Glomerular visceral epithelial cell (primary cell): ENCODE data around the gene LYRM1.
"Not testable (repeated sequence)": the region's sequence is repeated elsewhere in the genome, so short reads cannot be mapped to it uniquely, and the experiment has no call there.

Experiments used
- DNase-seq: peaks from one replicate; pipeline ENCODE4 v3.0.0-alpha.2; 2016; ENCODE audit errors: extremely low spot score

LYRM1 gene

GRCh38 chr16:20937736-20938135, 37.2 kb downstream of the LYRM1 start:
- no peak for DNase-seq

- DNase-seq: no peak
Observed at GRCh38 chr16:20938426-20938825, 37.9 kb downstream of the LYRM1 start.

GRCh38 chr16:20939611-20940010, 39.0 kb downstream of the LYRM1 start:
- no peak for DNase-seq

GRCh38 chr16:20940871-20941635, 40.5 kb downstream of the LYRM1 start:
- no peak for DNase-seq

- no peak for DNase-seq
Observed at GRCh38 chr16:20941636-20941926, 41.0 kb downstream of the LYRM1 start.

GRCh38 chr16:20942256-20942655, 41.7 kb downstream of the LYRM1 start:
- DNase-seq: no peak

- peak; percentile 8 for DNase-seq
Observed at GRCh38 chr16:20944861-20945574, 44.4 kb downstream of the LYRM1 start.

GRCh38 chr16:20945575-20945875, 45.0 kb downstream of the LYRM1 start:
- DNase-seq: not testable (repeated sequence)

- DNase-seq: no peak
Observed at GRCh38 chr16:20946015-20946629, 45.6 kb downstream of the LYRM1 start.

GRCh38 chr16:20948444-20948843, 47.9 kb downstream of the LYRM1 start:
- DNase-seq: no peak

- DNase-seq: no peak
Observed at GRCh38 chr16:20949660-20950059, 49.1 kb downstream of the LYRM1 start.

- DNase-seq: no peak
Observed at GRCh38 chr16:20950294-20950693, 49.7 kb downstream of the LYRM1 start.

- DNase-seq: no peak
Observed at GRCh38 chr16:20952139-20952920, 51.8 kb downstream of the LYRM1 start.

GRCh38 chr16:20954574-20954973, 54.0 kb downstream of the LYRM1 start:
- DNase-seq: no peak

GRCh38 chr16:20956319-20956718, 55.7 kb downstream of the LYRM1 start:
- no peak for DNase-seq

- DNase-seq: no peak
Observed at GRCh38 chr16:20957153-20957552, 56.6 kb downstream of the LYRM1 start.

- no peak for DNase-seq
Observed at GRCh38 chr16:20960899-20961298, 60.3 kb downstream of the LYRM1 start.

GRCh38 chr16:20968765-20969164, 68.2 kb downstream of the LYRM1 start:
- no peak for DNase-seq

GRCh38 chr16:20969386-20969785, 68.8 kb downstream of the LYRM1 start:
- no peak for DNase-seq

GRCh38 chr16:20971401-20971800, 70.8 kb downstream of the LYRM1 start:
- DNase-seq: no peak

GRCh38 chr16:20973201-20973600, 72.6 kb downstream of the LYRM1 start:
- not testable (repeated sequence) for DNase-seq
